Inflammatory macrophage (primary cell): ENCODE results near the gene UBE2L6.
"Not testable (repeated sequence)": the region's sequence is repeated elsewhere in the genome, so short reads cannot be mapped to it uniquely, and the experiment has no call there.

ENCODE experiments used
- DNase-seq, 2 donors: peaks; one replicate each; pipeline ENCODE4 v3.0.0-alpha.2; 2020 to 2022

UBE2L6 gene

GRCh38 chr11:57566905-57567514, 462 bp downstream of the UBE2L6 start:
- no peak for DNase-seq

DNA sequence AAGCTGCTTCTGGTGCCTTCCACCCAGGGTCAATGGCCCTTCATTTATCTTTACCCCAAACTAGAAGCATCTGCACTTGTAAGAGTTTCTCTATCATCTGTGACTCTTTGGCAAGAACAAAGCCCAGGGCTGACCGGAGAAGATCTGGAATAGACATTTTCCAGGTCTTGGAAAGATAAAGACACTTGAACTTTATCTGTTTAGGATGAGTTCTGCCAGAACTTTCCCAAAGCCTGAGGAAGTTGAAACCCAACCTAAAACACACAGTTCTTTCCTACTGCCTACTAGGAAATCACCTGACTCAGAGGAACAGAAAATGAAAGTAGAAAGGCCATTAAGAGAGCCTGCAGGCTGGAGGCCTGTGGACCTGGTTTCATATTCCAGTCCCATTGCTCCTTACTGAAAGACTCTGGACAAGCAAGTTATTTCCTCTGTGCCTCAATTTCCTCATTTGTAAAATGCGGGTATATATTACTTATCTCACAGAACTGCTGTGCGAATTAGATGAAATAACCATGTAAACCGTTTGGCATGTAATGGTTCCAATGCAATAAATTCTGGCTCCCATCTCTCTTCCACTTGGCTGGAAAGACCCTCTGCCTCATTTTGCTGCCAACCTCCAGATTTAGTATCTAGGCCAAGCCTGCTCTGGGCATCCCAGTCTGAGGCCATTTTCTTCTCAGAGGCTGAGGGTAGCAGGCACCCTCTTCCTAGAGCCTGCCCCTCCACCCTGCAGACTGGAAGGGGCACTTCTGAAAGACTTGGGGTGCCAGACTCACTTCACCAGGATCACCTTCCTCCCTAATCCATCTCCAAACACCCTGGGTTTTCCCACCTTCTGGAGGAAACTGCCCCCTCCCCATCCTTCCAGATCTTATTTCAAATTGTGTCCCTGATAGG, 1.2 kb downstream of the UBE2L6 start:
- peak; percentile 60 to 68 for DNase-seq

- no peak for DNase-seq
Observed at GRCh38 chr11:57562596-57562995, 4.9 kb downstream of the UBE2L6 start.

- no peak for DNase-seq
Observed at GRCh38 chr11:57560146-57560545, 7.3 kb downstream of the UBE2L6 start.

DNA sequence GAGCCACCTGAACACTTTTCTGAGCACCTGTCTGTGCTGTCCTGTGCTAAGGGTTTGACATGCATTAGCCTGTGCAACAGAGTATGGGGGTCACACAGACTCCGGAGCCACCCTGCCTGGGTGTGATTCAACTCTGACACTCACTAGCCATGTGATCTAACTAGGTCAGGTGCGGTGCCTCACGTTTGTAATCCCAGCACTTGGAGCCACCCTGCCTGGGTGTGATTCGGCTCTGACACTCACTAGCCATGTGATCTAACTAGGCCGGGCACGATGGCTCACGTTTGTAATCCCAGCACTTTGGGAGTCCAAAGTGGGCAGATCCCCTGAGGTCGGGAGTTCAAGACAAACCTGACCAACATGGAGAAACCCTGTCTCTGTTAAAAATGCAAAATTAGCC, 11.4 kb downstream of the UBE2L6 start:
- DNase-seq, result no peak

- DNase-seq, result no peak
Observed at GRCh38 chr11:57555393-57555792, 12.1 kb downstream of the UBE2L6 start.

DNA sequence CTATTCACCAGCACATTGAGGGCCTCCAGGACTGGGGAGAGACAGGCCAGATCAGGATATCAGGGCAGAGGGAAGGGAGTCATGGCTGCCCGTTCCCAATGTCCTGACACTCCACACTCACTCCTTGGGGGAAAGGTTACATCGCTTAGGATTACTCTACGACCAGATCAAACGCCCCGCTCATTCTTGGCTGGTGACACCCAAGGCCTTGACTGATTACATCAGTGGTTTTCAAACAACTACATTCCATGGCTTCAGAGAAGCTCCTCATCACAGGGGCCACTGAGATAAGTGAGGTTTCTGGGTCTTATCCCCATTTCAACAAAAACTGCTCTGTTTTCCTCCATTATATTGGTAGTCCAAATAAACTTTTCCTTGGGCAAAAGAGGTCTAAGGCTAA, 15.0 kb downstream of the UBE2L6 start:
- DNase-seq, result no peak

DNA sequence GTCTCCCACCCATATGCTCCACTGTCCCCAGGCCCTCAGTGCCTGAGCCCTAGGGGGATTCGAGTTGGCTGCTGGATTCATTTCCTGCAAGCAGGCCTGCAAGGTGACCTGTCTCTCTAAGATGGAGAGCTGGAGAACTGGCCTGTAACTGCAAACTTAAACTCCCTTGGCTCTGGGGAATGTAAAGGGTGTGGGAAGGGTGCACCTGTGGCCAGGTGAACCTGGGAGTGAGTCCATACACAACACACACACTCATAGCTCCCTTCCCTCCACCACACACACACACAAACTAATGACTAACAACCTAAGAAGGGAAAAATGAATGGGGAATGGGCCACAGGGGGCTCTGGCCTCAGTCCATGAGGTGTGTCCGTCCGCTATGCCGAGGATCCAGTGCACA, 15.5 kb downstream of the UBE2L6 start:
- no peak for DNase-seq

DNA sequence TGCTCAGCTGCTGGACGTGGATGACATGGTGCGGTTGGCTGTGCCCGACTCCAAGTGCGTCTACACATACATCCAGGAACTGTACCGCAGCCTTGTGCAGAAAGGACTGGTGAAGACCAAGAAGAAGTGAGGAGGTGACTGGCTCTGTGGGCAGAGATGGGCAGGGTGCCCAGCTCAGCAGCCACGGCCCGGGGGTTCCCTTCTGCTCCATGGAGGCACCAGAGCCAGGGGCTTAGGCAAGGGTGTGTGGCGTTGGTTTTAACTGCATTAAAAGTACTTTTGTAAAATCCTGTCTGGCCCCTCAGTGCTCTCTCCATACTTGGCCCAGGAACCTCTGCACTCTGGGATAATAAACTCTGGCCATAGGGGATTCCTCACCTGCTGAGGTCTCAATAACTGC, 17.5 kb downstream of the UBE2L6 start:
- no peak for DNase-seq

- DNase-seq, result peak; percentile 42 to 58
Observed at GRCh38 chr11:57547854-57548377, 19.6 kb downstream of the UBE2L6 start.

- no peak for DNase-seq
Observed at GRCh38 chr11:57546869-57547475, 20.5 kb downstream of the UBE2L6 start.

DNA sequence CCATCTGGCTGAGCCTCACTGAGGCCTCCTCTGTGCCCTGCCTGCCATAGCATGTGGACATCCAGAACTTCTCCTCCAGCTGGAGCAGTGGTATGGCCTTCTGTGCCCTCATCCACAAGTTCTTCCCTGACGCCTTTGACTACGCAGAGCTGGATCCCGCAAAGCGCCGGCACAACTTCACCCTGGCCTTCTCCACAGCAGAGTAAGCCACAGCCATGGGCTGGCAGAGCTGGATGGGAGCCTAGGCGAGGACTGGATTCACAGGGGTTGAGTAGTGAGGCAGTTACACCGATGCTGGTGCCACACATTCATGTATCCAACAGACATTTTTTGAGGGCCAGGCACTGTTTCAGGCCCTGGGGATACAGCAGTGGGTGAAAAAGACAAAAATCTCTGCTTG, 21.0 kb downstream of the UBE2L6 start:
- DNase-seq, result no peak

DNA sequence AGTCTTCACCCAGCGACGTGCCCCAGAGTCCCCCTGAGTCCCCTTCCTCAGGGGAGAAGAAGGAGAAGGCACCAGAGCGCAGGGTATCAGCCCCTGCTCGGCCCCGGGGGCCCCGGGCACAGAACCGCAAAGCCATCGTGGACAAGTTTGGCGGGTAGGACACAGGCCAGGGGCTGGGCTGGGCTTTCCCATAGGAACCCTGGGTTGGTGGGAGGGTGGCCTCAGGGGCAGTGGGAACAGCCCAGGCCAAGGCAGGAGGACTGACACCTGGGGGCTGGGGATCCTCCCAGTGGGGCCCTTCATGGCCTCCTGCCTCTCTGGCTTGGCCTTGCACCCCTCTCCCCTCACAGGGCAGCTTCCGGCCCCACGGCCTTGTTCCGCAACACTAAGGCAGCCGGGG, 21.6 kb downstream of the UBE2L6 start:
- no peak for DNase-seq

DNA sequence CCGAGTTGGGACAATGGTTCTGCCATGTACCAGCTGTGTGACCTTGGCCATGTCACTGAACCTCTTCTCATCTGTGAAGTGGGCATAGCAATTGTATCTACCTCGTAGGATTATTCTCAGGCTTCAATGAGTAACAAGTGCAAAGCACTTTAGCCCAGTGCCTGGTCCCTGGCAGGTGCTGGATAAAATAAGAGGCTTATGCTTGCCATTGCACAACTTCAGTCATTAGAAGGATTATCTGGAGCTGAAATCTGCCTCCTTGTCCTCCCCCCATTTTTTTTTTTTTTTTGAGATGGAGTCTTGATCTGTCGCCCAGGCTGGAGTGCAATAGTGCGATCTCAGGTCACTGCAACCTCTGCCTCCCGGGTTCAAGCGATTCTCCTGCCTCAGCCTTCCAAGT, 22.9 kb downstream of the UBE2L6 start:
- no peak for DNase-seq

- no peak for DNase-seq
Observed at GRCh38 chr11:57543593-57543992, 23.9 kb downstream of the UBE2L6 start.

DNA sequence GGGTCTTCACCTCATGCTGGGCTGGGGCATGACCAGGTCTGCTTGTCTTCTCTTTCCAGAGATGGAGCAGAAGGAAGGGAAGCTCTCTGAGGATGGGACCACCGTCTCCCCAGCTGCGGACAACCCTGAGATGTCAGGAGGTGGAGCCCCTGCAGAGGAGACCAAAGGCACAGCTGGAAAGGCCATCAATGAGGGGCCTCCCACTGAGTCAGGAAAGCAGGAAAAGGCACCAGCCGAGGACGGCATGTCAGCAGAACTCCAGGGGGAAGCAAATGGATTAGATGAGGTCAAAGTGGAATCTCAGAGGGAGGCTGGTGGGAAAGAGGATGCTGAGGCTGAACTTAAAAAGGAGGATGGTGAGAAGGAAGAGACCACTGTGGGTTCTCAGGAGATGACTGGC, 24.9 kb downstream of the UBE2L6 start:
- DNase-seq, result no peak

DNA sequence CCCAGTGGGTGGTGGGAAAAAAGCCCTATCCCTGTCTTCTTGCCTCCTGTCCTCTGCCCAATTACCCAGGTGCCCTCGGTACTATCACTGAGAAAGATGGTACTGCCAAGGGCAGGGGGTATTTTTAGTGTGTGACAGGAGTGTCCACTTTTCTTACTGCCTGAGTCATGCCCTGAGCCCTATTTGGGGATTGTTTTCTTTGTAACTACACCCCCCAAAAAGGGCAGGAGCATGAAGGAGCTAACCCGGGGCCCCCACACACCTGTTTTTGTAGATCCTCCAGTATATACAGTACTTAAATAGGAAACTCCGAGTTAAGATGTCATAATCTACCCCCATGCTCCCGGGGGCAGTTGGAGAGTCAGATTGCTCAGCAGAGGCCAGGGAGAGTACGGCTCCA, 26.3 kb downstream of the UBE2L6 start:
- DNase-seq, result no peak

GRCh38 chr11:57539342-57539741, 28.1 kb downstream of the UBE2L6 start:
- DNase-seq, result no peak

- DNase-seq, result no peak
Observed at GRCh38 chr11:57536947-57537619, 30.4 kb downstream of the UBE2L6 start, which contains the start of gene SMTNL1. TSS of gene SMTNL1 (plus strand) at chr11:57537595. CDS start at chr11:57542643, 5,048 bp downstream.

DNA sequence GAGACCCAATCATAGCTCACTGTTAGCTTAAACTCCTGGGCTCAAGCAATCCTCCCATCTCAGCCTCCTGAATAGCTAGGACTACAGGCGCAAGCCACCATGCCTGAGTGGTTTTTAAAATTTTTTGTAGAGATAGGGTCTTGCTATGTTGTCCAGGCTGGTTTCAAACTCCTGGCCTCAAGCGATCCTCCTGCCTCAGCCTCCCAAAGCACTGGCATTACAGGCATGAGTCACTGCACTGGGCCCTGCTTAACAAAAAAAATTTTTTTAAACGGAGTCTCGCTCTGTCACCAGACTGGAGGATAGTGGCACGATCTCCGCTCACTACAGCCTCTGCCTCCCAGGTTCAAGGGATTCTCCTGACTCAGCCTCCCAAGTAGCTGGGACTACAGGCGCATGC, 33.0 kb downstream of the UBE2L6 start:
- DNase-seq, result not testable (repeated sequence)

DNA sequence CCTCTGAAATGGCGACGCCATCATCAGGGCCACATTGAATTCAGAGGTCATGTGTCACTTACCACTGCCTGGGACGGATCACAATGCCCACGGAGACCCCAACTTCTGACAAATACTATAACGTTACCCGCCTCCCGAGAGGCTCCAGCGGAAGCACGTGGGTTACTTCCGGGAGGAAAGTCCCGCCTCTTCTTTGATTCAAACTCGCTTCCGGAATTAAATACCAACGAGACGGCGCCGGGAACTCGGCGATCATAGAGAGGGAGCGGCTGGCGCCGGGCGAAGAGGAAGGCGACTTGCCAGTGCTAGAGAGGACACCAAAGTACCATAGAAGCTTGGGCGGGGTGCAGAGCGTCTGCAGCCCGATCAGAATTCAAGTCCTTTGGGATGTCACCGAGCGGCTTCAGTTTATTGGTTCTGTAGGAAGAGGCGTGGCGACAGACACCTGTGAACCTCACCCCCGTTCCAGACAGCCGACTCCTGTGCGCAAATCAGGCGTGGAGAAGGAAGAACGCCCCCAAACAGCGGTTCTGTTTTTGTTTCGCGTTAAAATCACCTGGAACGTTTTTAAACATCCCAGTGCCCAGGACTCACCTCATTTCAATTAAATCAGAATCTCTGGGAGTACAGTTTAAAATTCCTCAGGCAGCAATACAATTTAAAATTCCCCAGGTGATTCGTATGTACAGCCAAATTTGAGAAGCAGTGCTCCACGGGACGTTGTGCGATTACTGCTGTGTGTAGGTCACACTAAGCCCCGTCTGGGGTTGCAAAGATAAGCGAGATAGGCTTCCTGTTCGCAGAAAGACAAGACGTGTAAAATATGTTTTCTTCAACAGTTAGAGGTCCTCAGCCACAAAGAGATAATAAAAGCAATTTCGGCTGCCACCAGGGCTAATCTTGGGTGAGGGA, 36.6 kb downstream of the UBE2L6 start, which contains the start of gene TIMM10:
Gene TIMM10, minus strand, starts transcription at position 159 of the 912 bp plus-strand sequence. CDS start 565 bp downstream, outside the sequence.
- DNase-seq, result peak; percentile 98

DNA sequence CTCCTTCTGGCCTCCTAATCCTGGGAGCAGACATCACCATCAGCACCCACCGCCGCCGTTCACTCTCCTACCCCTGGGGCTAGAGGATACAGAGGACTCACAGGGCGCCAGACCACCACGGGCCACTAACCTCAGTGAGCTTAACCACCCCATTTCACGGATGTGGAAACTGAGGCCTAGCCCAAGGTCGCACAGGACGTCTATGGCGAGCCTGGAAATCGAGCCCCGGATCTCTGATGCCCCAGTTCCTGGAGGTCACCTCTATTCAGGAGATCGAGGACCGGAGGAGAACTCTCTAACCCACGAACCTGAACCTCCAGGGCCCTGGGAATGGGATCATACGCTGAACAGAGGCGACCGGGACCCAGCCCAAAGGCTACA, 37.3 kb downstream of the UBE2L6 start:
- DNase-seq, result no peak
